Tibial artery (tissue), 4 donors: ENCODE data around the gene KCNK5.

ENCODE experiments used
- DNase-seq, 2 donors: peaks; one replicate each; pipeline ENCODE4 v3.0.0-alpha.2; 2019
- H3K27ac ChIP-seq, 2 donors: fragments of 200-600 bp; sonication (generic) in 1 of 2; 1 replicate in 1 of 2; 2 replicates in 1 of 2; pipeline ENCODE4 v1.5.1; 2018 to 2019; ENCODE audit warnings: mild to moderate bottlenecking in 1 of 2
- H3K27me3 ChIP-seq, 2 donors: fragments of 200-600 bp; sonication (generic) in 1 of 2; one replicate each; pipeline versions ENCODE4 v1.5.1 to v1.6.0; 2016 to 2019
- H3K36me3 ChIP-seq, 3 donors: fragments of 200-600 bp; sonication (generic) in 2 of 3; one replicate each; pipeline ENCODE4 v1.5.1; 2016 to 2019; ENCODE audit warnings: mild to moderate bottlenecking in 2 of 3
- H3K4me1 ChIP-seq, 4 donors: fragments of 200-600 bp; sonication (generic) in 2 of 4; 1 replicate in 3 of 4; 2 replicates in 1 of 4; pipeline ENCODE4 v1.5.1; 2016 to 2019
- H3K4me3 ChIP-seq, 2 donors: fragments of 200-600 bp; sonication (generic) in 1 of 2; 1 replicate in 1 of 2; 2 replicates in 1 of 2; pipeline ENCODE4 v1.5.1; 2018 to 2019; ENCODE audit warnings: mild to moderate bottlenecking in 2 of 2
- H3K9me3 ChIP-seq, 3 donors: fragments of 200-600 bp; sonication (generic) in 1 of 3; one replicate each; pipeline ENCODE4 v1.5.1; 2016 to 2019
- CTCF ChIP-seq, 2 experiments: fragments of 200-600 bp in 1 of 2; fragments of 450-650 bp in 1 of 2; IDR thresholded peaks; one replicate each; pipeline ENCODE4 v1.5.1; 2017 to 2019; ENCODE audit warnings: antibody characterized with exemption in 2 of 2, mild to moderate bottlenecking in 1 of 2, moderate library complexity in 1 of 2
- intact Hi-C: fragments of 100-400 bp; cut with DNase I; formaldehyde crosslinking; loops from one replicate; pipeline ENCODE4 v1.15.0; 2023; ENCODE audit warnings: low total_unique reads

KCNK5 gene

GRCh38 chr6:39154705-39155104, 74.6 kb downstream of the KCNK5 start:
- H3K27ac ChIP-seq = no peak overlapping the region
- H3K36me3 ChIP-seq = no peaks in the 10 kb centered on the region
- peaks cover 0 to 10% (median 5%) of the 10 kb centered on the region in 3 donors for H3K9me3 ChIP-seq
- TF ChIP-seq CTCF (IDR thresholded peaks at IDR 0.05) = no peak
- intact Hi-C loops = no loop called here
- H3K4me3 ChIP-seq = no peak overlapping the region
- no peak for DNase-seq
- no peaks in the 10 kb centered on the region for H3K4me1 ChIP-seq
- peaks cover 0 to 8% of the 10 kb centered on the region in 2 donors for H3K27me3 ChIP-seq

- no peak for DNase-seq
- Histone ChIP-seq H3K4me3 (no peak overlapping the region), H3K9me3 (peaks cover 0 to 2% (median 0%) of the 10 kb centered on the region in 3 donors), H3K36me3 (no peaks in the 10 kb centered on the region), H3K27ac (no peak overlapping the region), H3K4me1 (no peaks in the 10 kb centered on the region), H3K27me3 (peaks cover 0 to 10% of the 10 kb centered on the region in 2 donors)
- no peak for TF ChIP-seq CTCF (IDR thresholded peaks at IDR 0.05)
- intact Hi-C loops = no loop called here
Measured at GRCh38 chr6:39153766-39154397, 75.4 kb downstream of the KCNK5 start.

GRCh38 chr6:39152262-39152661, 77.0 kb downstream of the KCNK5 start:
- no peak overlapping the region for H3K4me3 ChIP-seq
- TF ChIP-seq CTCF (IDR thresholded peaks at IDR 0.05) = no peak
- H3K36me3 ChIP-seq = no peaks in the 10 kb centered on the region
- no peak overlapping the region for H3K27ac ChIP-seq
- intact Hi-C loops = no loop called here
- H3K27me3 ChIP-seq = peaks cover 0 to 18% of the 10 kb centered on the region in 2 donors
- H3K9me3 ChIP-seq = no peaks in the 10 kb centered on the region
- no peaks in the 10 kb centered on the region for H3K4me1 ChIP-seq
- no peak for DNase-seq

- H3K9me3 ChIP-seq = no peaks in the 10 kb centered on the region
- no peak for DNase-seq
- H3K27me3 ChIP-seq = peaks cover 0 to 12% of the 10 kb centered on the region in 2 donors
- H3K36me3 ChIP-seq = no peaks in the 10 kb centered on the region
- H3K27ac ChIP-seq = no peak overlapping the region
- no peaks in the 10 kb centered on the region for H3K4me1 ChIP-seq
- intact Hi-C loops = no loop called here
- no peak for TF ChIP-seq CTCF (IDR thresholded peaks at IDR 0.05)
- H3K4me3 ChIP-seq = no peak overlapping the region
Measured at GRCh38 chr6:39151211-39151610, 78.1 kb downstream of the KCNK5 start.

GRCh38 chr6:39144481-39145173, 84.6 kb downstream of the KCNK5 start:
- intact Hi-C loops = no loop called here
- Histone ChIP-seq H3K36me3 (no peaks in the 10 kb centered on the region), H3K27me3 (peaks cover 0 to 9% of the 10 kb centered on the region in 2 donors), H3K4me3 (no peak overlapping the region), H3K9me3 (no peaks in the 10 kb centered on the region), H3K4me1 (no peaks in the 10 kb centered on the region), H3K27ac (no peak overlapping the region)
- TF ChIP-seq CTCF (IDR thresholded peaks at IDR 0.05) = no peak
- DNase-seq = no peak
